ENCODE results near the gene AFAP1L2.
A peak's percentile ranks its signal among the peaks of the same experiment; 100 is the strongest.

AFAP1L2 gene, protein sequence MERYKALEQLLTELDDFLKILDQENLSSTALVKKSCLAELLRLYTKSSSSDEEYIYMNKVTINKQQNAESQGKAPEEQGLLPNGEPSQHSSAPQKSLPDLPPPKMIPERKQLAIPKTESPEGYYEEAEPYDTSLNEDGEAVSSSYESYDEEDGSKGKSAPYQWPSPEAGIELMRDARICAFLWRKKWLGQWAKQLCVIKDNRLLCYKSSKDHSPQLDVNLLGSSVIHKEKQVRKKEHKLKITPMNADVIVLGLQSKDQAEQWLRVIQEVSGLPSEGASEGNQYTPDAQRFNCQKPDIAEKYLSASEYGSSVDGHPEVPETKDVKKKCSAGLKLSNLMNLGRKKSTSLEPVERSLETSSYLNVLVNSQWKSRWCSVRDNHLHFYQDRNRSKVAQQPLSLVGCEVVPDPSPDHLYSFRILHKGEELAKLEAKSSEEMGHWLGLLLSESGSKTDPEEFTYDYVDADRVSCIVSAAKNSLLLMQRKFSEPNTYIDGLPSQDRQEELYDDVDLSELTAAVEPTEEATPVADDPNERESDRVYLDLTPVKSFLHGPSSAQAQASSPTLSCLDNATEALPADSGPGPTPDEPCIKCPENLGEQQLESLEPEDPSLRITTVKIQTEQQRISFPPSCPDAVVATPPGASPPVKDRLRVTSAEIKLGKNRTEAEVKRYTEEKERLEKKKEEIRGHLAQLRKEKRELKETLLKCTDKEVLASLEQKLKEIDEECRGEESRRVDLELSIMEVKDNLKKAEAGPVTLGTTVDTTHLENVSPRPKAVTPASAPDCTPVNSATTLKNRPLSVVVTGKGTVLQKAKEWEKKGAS

DNA sequence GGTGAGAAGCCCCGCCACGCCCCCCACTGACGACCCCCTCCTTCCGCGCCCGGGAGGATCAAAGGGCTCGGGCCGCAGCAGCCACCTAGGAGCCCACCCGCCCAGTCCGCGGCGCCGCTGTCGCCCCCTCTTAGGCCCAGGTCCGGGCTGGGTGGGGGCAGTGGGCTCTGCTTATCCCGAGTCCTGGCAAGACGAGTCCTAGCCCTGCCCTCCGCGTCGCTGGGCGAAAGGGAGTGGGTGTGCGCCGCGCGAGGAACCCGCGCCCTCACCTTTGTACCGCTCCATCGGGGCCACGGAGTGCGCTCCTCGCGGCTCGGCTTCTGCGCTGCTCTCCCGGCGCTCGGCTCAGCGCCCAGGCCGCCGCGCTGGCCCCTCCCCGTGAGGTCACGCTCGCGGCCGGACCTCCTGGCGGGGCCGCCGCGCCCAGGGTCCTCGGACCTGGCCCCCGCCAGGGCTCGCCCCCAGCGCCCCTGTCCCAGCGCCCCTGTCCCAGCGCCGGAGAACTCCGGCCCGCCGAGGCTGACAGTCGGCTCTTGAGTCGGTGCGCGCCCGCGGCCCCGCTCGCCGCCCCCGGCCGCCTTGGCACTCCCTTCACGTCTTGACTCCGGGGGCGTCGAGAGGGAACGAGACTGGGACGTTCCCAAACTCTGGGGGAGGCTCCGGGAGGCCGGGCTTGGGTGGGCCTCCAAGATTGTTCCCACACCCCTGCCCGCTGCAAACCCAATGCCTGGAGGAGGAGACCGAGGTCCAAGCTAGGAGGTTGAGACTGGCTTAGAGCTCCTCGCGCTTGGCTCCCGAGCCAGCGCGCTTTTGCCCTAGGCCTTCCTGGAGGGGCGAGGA, at the start of gene AFAP1L2:
AFAP1L2 (minus strand) TSS at position 332 of the 840 bp plus-strand sequence; CDS start at position 285, 47 bp downstream.
- Histone ChIP-seq H3K36me3 (ENCODE audit: insufficient read depth, low read length) (no peaks in the 10 kb centered on the region), H3K9ac (ENCODE audit: low read depth, low read length) (peak within 1 kb of the TSS; percentile 83), H3K4me1 (ENCODE audit: insufficient read depth, low read length) (peaks cover 30% of the 10 kb centered on the region), H3K9me3 (ENCODE audit: control insufficient read depth, insufficient read depth, low read length) (no peaks in the 10 kb centered on the region)

GRCh38 chr10:114453576-114453975, 49.3 kb upstream of the AFAP1L2 start:
- no peak overlapping the region for H3K9ac ChIP-seq (ENCODE audit: low read depth, low read length)
- H3K9me3 ChIP-seq (ENCODE audit: control insufficient read depth, insufficient read depth, low read length): peaks cover 3% of the 10 kb centered on the region; the same call in 1 of the 2 replicates
- no peaks in the 10 kb centered on the region; the same call in 1 of the 2 replicates for H3K36me3 ChIP-seq (ENCODE audit: insufficient read depth, low read length)
- peaks cover 13% of the 10 kb centered on the region; the same call in 1 of the 2 replicates for H3K4me1 ChIP-seq (ENCODE audit: insufficient read depth, low read length)

DNA sequence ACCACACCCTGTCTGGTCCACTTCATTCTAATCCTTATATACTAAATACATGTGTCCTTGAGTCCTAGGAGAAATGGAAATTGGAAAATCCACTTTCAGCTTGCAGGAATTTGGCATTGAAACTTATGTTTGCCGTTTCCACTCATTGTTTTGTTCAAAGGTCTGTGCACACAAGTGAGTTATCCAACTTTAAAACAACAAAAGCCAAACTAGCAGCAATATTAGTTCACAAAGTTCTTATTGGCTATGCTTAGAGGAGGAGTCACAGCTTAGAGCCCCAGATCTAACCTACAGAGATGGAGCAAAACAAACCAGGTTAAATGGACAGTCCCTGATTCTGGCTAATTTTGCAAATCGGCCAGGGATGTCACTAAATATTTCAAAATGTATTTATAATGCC, 44.6 kb upstream of the AFAP1L2 start:
- peaks cover 3% of the 10 kb centered on the region; the same call in 1 of the 2 replicates for H3K9me3 ChIP-seq (ENCODE audit: control insufficient read depth, insufficient read depth, low read length)
- peaks cover 12% of the 10 kb centered on the region; the same call in 1 of the 2 replicates for H3K4me1 ChIP-seq (ENCODE audit: insufficient read depth, low read length)
- no peaks in the 10 kb centered on the region for H3K36me3 ChIP-seq (ENCODE audit: insufficient read depth, low read length)
- H3K9ac ChIP-seq (ENCODE audit: low read depth, low read length): no peak overlapping the region

DNA sequence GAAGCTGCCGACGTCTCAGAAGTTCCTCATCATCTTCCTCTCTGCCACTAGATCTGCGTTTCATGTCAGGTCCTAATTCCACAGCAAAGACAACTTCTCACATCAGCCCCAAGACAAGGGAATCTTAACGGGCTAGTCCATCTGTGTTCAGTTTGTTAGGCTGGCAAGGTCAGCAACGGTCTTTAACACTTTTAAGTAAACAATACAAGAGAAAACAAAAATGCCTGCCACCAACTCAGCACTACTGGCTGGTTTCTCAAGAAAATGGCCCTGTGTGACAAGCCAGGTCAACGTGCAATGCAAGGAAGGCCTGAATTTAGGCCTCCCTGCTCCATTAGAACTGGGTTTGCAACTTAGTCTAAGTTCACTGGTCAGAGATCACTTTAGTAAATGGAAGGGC, 41.0 kb upstream of the AFAP1L2 start:
- no peak overlapping the region for H3K9ac ChIP-seq (ENCODE audit: low read depth, low read length)
- no peaks in the 10 kb centered on the region for H3K9me3 ChIP-seq (ENCODE audit: control insufficient read depth, insufficient read depth, low read length)

GRCh38 chr10:114444819-114445218, 40.5 kb upstream of the AFAP1L2 start:
- Histone ChIP-seq H3K4me1 (ENCODE audit: insufficient read depth, low read length) (peaks cover 7% of the 10 kb centered on the region; the same call in 1 of the 2 replicates), H3K9ac (ENCODE audit: low read depth, low read length) (no peak overlapping the region), H3K36me3 (ENCODE audit: insufficient read depth, low read length) (no peaks in the 10 kb centered on the region), H3K9me3 (ENCODE audit: control insufficient read depth, insufficient read depth, low read length) (no peaks in the 10 kb centered on the region)

More for the DNA sequence above, 41.0 kb upstream of the AFAP1L2 start:
- Histone ChIP-seq H3K4me1 (ENCODE audit: insufficient read depth, low read length) (peaks cover 7% of the 10 kb centered on the region; the same call in 1 of the 2 replicates), H3K36me3 (ENCODE audit: insufficient read depth, low read length) (no peaks in the 10 kb centered on the region)

- peaks cover 7% of the 10 kb centered on the region; the same call in 1 of the 2 replicates for H3K36me3 ChIP-seq (ENCODE audit: insufficient read depth, low read length)
- no peaks in the 10 kb centered on the region for H3K4me1 ChIP-seq (ENCODE audit: insufficient read depth, low read length)
- no peak overlapping the region for H3K9ac ChIP-seq (ENCODE audit: low read depth, low read length)
- H3K9me3 ChIP-seq (ENCODE audit: control insufficient read depth, insufficient read depth, low read length): no peaks in the 10 kb centered on the region
Observed at GRCh38 chr10:114442091-114442630, 37.9 kb upstream of the AFAP1L2 start.

DNA sequence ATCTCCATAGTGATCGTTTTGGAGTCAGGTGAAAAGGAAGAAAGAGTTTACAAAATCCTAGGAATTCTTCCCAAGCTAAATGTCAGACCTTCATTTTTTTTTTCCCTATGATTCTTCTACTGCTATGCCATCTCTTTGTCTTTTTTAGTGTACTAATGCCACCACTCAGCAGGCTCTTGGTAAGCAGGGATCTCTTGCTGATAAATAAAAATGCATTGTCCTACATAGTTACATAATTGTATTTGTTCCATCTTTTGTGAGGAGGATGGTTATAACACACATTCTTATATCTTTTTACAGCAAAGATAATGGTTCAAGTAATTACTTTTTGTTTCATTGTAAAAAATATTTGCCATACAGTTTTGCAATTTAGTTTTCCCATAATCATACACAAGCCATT, 36.8 kb upstream of the AFAP1L2 start:
- no peak overlapping the region for H3K9ac ChIP-seq (ENCODE audit: low read depth, low read length)
- H3K4me1 ChIP-seq (ENCODE audit: insufficient read depth, low read length): no peaks in the 10 kb centered on the region
- H3K9me3 ChIP-seq (ENCODE audit: control insufficient read depth, insufficient read depth, low read length): no peaks in the 10 kb centered on the region
- H3K36me3 ChIP-seq (ENCODE audit: insufficient read depth, low read length): peaks cover 8% of the 10 kb centered on the region; the same call in 1 of the 2 replicates

GRCh38 chr10:114437473-114438292, 33.4 kb upstream of the AFAP1L2 start:
- H3K36me3 ChIP-seq (ENCODE audit: insufficient read depth, low read length): peaks cover 11% of the 10 kb centered on the region; the same call in 1 of the 2 replicates
- no peak overlapping the region for H3K9ac ChIP-seq (ENCODE audit: low read depth, low read length)
- H3K4me1 ChIP-seq (ENCODE audit: insufficient read depth, low read length): no peaks in the 10 kb centered on the region
- no peaks in the 10 kb centered on the region for H3K9me3 ChIP-seq (ENCODE audit: control insufficient read depth, insufficient read depth, low read length)

DNA sequence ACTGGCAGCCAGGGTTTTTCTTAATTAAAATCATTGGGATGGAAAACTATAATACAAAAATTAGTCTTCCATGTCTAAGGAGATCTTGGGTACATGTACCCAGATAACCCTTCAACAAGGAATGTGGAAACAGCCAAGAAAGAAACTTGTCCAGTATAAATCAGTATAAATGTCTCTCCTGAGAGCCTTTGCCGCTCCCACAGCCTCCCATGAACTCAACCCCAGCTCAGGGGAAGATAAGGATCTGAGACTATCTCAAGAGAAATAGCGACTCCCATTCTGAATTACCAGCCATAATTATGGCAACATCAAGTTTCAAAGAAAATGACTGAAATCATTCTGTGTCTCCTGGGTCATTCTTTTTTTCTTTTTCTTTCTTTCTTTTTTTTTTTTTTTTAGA, 32.6 kb upstream of the AFAP1L2 start:
- no peaks in the 10 kb centered on the region for H3K9me3 ChIP-seq (ENCODE audit: control insufficient read depth, insufficient read depth, low read length)
- no peaks in the 10 kb centered on the region for H3K4me1 ChIP-seq (ENCODE audit: insufficient read depth, low read length)
- H3K9ac ChIP-seq (ENCODE audit: low read depth, low read length): no peak overlapping the region
- peaks cover 11% of the 10 kb centered on the region; the same call in 1 of the 2 replicates for H3K36me3 ChIP-seq (ENCODE audit: insufficient read depth, low read length)

DNA sequence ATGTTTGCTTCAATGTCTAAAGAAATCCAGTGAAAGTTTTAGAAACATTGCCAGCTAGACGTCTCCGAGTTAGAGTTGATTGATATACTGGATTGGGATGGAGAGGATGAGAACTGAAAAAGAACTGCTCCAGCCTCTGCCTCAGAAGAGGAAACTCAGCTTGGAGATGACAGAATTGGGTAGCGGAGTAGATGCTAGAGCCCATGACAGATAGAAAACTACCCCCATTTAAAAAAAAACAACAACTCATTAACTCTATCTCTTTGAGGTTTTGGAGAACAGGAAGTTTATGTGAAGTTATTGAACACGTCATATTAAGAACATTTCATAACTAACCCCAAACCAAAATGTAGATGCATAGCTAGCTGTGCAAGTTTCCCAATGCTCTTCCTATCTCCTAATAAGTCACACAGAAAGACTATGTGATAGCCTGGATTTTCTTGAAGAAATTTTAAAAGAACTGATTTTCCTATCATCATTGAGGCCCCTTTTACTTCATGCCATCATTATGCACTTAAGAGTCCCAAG, 28.3 kb upstream of the AFAP1L2 start:
- 0 out of 2 replicates have a peak, but pooled peaks cover 2% of the 10 kb centered on the region for H3K4me1 ChIP-seq (ENCODE audit: insufficient read depth, low read length)
- H3K9ac ChIP-seq (ENCODE audit: low read depth, low read length): no peak overlapping the region
- peaks cover 4% of the 10 kb centered on the region; the same call in 1 of the 2 replicates for H3K36me3 ChIP-seq (ENCODE audit: insufficient read depth, low read length)
- no peaks in the 10 kb centered on the region for H3K9me3 ChIP-seq (ENCODE audit: control insufficient read depth, insufficient read depth, low read length)

- Histone ChIP-seq H3K9ac (ENCODE audit: low read depth, low read length) (no peak overlapping the region), H3K4me1 (ENCODE audit: insufficient read depth, low read length) (0 out of 2 replicates have a peak, but pooled peaks cover 2% of the 10 kb centered on the region), H3K36me3 (ENCODE audit: insufficient read depth, low read length) (peaks cover 4% of the 10 kb centered on the region; the same call in 1 of the 2 replicates), H3K9me3 (ENCODE audit: control insufficient read depth, insufficient read depth, low read length) (no peaks in the 10 kb centered on the region)
Observed at GRCh38 chr10:114431414-114432135, 27.3 kb upstream of the AFAP1L2 start.

- Histone ChIP-seq H3K36me3 (ENCODE audit: insufficient read depth, low read length) (0 out of 2 replicates have a peak, but pooled peaks cover under 1% of the 10 kb centered on the region), H3K9me3 (ENCODE audit: control insufficient read depth, insufficient read depth, low read length) (no peaks in the 10 kb centered on the region), H3K4me1 (ENCODE audit: insufficient read depth, low read length) (0 out of 2 replicates have a peak, but pooled peaks cover 2% of the 10 kb centered on the region), H3K9ac (ENCODE audit: low read depth, low read length) (no peak overlapping the region)
Observed at GRCh38 chr10:114430688-114431413, 26.5 kb upstream of the AFAP1L2 start.
